Cardiac muscle cell (in vitro differentiated cells and primary cell): ENCODE data around the gene EPG5. TPM values are rescaled to one million over a fixed set of nuclear protein-coding genes. Genes with fewer than 3 reads are reported as not detected.
"Not testable (repeated sequence)": the region's sequence is repeated elsewhere in the genome, so short reads cannot be mapped to it uniquely, and the experiment has no call there.

Experiments used
- DNase-seq, 2 donors: peaks; one replicate each; pipeline versions ENCODE4 v3.0.0 to v3.0.0-alpha.2; 2010 to 2017; ENCODE audit warnings: low read depth in 1 of 2, low spot score in 1 of 2
- H3K27ac ChIP-seq: fragments of 200-600 bp; sonication (generic); 2 replicates; pipeline ENCODE4 v1.5.1; 2016
- H3K27me3 ChIP-seq: fragments of 200-600 bp; sonication (generic); 2 replicates; pipeline ENCODE4 v1.6.0; 2016; ENCODE audit warnings: control low read depth
- H3K36me3 ChIP-seq: fragments of 200-600 bp; sonication (generic); 2 replicates; pipeline ENCODE4 v1.5.1; 2016; ENCODE audit warnings: control low read depth
- H3K4me1 ChIP-seq: fragments of 200-600 bp; sonication (generic); 2 replicates; pipeline ENCODE4 v1.8.1; 2017; ENCODE audit warnings: low read depth, mild to moderate bottlenecking, mixed run types
- H3K4me3 ChIP-seq: fragments of 200-600 bp; sonication (generic); 2 replicates; pipeline ENCODE4 v1.5.1; 2016; ENCODE audit warnings: mild to moderate bottlenecking
- H3K9me3 ChIP-seq: fragments of 200-600 bp; sonication (generic); 2 replicates; pipeline ENCODE4 v1.5.1; 2017; ENCODE audit warnings: low read depth, mild to moderate bottlenecking, control low read depth
- CTCF ChIP-seq: IDR thresholded peaks from 2 replicates; pipeline ENCODE4 v1.5.1; 2012; ENCODE audit warnings: low read depth, mild to moderate bottlenecking, low read length
- polyA plus RNA-seq: library from polyadenylated mRNA; unstranded; fragments of >200 nt; fragmentation: Nextera tagmentation; extraction: Ambion mirVana; gene quantifications from 2 replicates; pipeline ENCODE4 v1.2.1, GENCODE V29; 2016
- total RNA-seq: library from RNA; depleted of rRNA; stranded (reverse); fragments of >200 nt; gene quantifications from 2 replicates; pipeline ENCODE4 v1.2.3, GENCODE V29; 2016

EPG5 gene
- total and polyA plus RNA-seq, 2 experiments from 2014 or later: 7.5 to 17.7 TPM

- TF ChIP-seq CTCF: no peak
- H3K27me3 ChIP-seq: no peaks in the 10 kb centered on the region
- H3K4me1 ChIP-seq: peaks cover 5% of the 10 kb centered on the region
- peak in 1 of 2 donors; percentile 48 for DNase-seq
- H3K36me3 ChIP-seq: no peaks in the 10 kb centered on the region
- no peaks in the 10 kb centered on the region for H3K9me3 ChIP-seq
- H3K27ac ChIP-seq: no peak overlapping the region
- no peak overlapping the region for H3K4me3 ChIP-seq
Observed at GRCh38 chr18:45976566-45976965, 9.4 kb upstream of the EPG5 start.

GRCh38 chr18:45974088-45974536, 7.0 kb upstream of the EPG5 start:
- Histone ChIP-seq H3K4me1 (no peaks in the 10 kb centered on the region), H3K4me3 (no peak overlapping the region), H3K36me3 (no peaks in the 10 kb centered on the region), H3K9me3 (no peaks in the 10 kb centered on the region), H3K27ac (no peak overlapping the region), H3K27me3 (peaks cover 7% of the 10 kb centered on the region)
- peak; percentile 73 for TF ChIP-seq CTCF
- peak; percentile 74 to 92 for DNase-seq

- H3K9me3 ChIP-seq, H3K36me3 ChIP-seq, H3K4me1 ChIP-seq, H3K4me3 ChIP-seq, H3K27ac ChIP-seq, DNase-seq: not testable (repeated sequence)
- H3K27me3 ChIP-seq: peaks cover 15% of the 10 kb centered on the region
Observed at GRCh38 chr18:45964913-45965312, 2.2 kb downstream of the EPG5 start.

GRCh38 chr18:45962866-45963265, 4.3 kb downstream of the EPG5 start:
- peak in 1 of 2 donors; percentile 59 for DNase-seq
- Histone ChIP-seq H3K36me3 (no peaks in the 10 kb centered on the region), H3K27ac (no peak overlapping the region), H3K4me1 (peaks cover 6% of the 10 kb centered on the region), H3K27me3 (peaks cover under 1% of the 10 kb centered on the region), H3K9me3 (no peaks in the 10 kb centered on the region), H3K4me3 (no peak overlapping the region)
- no peak for TF ChIP-seq CTCF

- Histone ChIP-seq H3K4me1 (peaks cover 6% of the 10 kb centered on the region), H3K27ac (peak overlapping the region; percentile 2), H3K27me3 (no peaks in the 10 kb centered on the region), H3K36me3 (no peaks in the 10 kb centered on the region), H3K4me3 (no peak overlapping the region), H3K9me3 (no peaks in the 10 kb centered on the region)
- peak; percentile 49 to 73 for DNase-seq
- no peak for TF ChIP-seq CTCF
Observed at GRCh38 chr18:45962461-45962860, 4.7 kb downstream of the EPG5 start.

GRCh38 chr18:45959484-45959883, 7.6 kb downstream of the EPG5 start:
- DNase-seq, H3K36me3 ChIP-seq, H3K27me3 ChIP-seq, H3K4me3 ChIP-seq, H3K4me1 ChIP-seq, H3K27ac ChIP-seq, H3K9me3 ChIP-seq: not testable (repeated sequence)

GRCh38 chr18:45958730-45959129, 8.4 kb downstream of the EPG5 start:
- DNase-seq: no peak
- peaks cover 17% of the 10 kb centered on the region for H3K36me3 ChIP-seq
- no peak overlapping the region for H3K4me3 ChIP-seq
- no peak overlapping the region for H3K27ac ChIP-seq
- TF ChIP-seq CTCF: no peak
- peaks cover 6% of the 10 kb centered on the region for H3K4me1 ChIP-seq
- no peaks in the 10 kb centered on the region for H3K9me3 ChIP-seq
- H3K27me3 ChIP-seq: no peaks in the 10 kb centered on the region
